HEK293 (cell line): ENCODE results near the gene PEPD.

ENCODE experiments used
- HIC1 ChIP-seq: fragments of 450-650 bp; formaldehyde crosslinking; IDR thresholded peaks from 2 replicates; pipeline ENCODE4 v1.5.1; 2016; ENCODE audit warnings: missing biosample characterization, missing genetic modification characterization
- KLF9 ChIP-seq: fragments of 450-650 bp; formaldehyde crosslinking; IDR thresholded peaks from 2 replicates; pipeline ENCODE4 v1.5.1; 2016; ENCODE audit warnings: missing biosample characterization, missing genetic modification characterization, low read depth
- ZNF133 ChIP-seq: fragments of 450-650 bp; formaldehyde crosslinking; IDR thresholded peaks from 2 replicates; pipeline ENCODE4 v1.5.1; 2016; ENCODE audit warnings: missing biosample characterization, missing genetic modification characterization
- ZNF155 ChIP-seq: fragments of 450-650 bp; formaldehyde crosslinking; IDR thresholded peaks from 2 replicates; pipeline ENCODE4 v1.5.1; 2016; ENCODE audit warnings: missing biosample characterization, missing genetic modification characterization
- ZSCAN23 ChIP-seq: fragments of 450-650 bp; formaldehyde crosslinking; IDR thresholded peaks from 2 replicates; pipeline ENCODE4 v1.5.1; 2016; ENCODE audit warnings: missing biosample characterization, missing genetic modification characterization

GRCh38 chr19:33499248-33499647, 22.3 kb downstream of the PEPD start:
- TF ChIP-seq ZNF133 (tag by site-specific recombination) (no peak), ZSCAN23 (no peak), ZNF155 (no peak), KLF9 (tag by site-specific recombination) (no peak), HIC1 (tag by site-specific recombination) (no peak)
